Inflammatory macrophage treated with lipopolysaccharide for 4 hours (primary cell): Measurements from ENCODE around the gene PLA2G4C.

ENCODE experiments used
- DNase-seq: peaks from one replicate; pipeline ENCODE4 v3.0.0-alpha.2; 2020

Gene PLA2G4C

GRCh38 chr19:48110350-48110966, at the start of gene PLA2G4C:
Gene PLA2G4C (minus strand): TSS chr19:48110817. CDS start chr19:48106529, 4,288 bp downstream.
- DNase-seq = peak; percentile 96

GRCh38 chr19:48158210-48158790, 47.7 kb upstream of the PLA2G4C start:
- DNase-seq = no peak

- no peak for DNase-seq
Observed at GRCh38 chr19:48154003-48154402, 43.4 kb upstream of the PLA2G4C start.

- peak; percentile 51 for DNase-seq
Observed at GRCh38 chr19:48152551-48152950, 41.9 kb upstream of the PLA2G4C start.

- no peak for DNase-seq
Observed at GRCh38 chr19:48149430-48149829, 38.8 kb upstream of the PLA2G4C start.

GRCh38 chr19:48148576-48148975, 38.0 kb upstream of the PLA2G4C start:
- DNase-seq = no peak

- DNase-seq = no peak
Observed at GRCh38 chr19:48147597-48148175, 37.1 kb upstream of the PLA2G4C start.

GRCh38 chr19:48139053-48139452, 28.4 kb upstream of the PLA2G4C start:
- no peak for DNase-seq

- DNase-seq = no peak
Observed at GRCh38 chr19:48137411-48137810, 26.8 kb upstream of the PLA2G4C start.

GRCh38 chr19:48136547-48136946, 25.9 kb upstream of the PLA2G4C start:
- DNase-seq = no peak

- DNase-seq = peak; percentile 4
Observed at GRCh38 chr19:48135411-48135810, 24.8 kb upstream of the PLA2G4C start.

- DNase-seq = no peak
Observed at GRCh38 chr19:48133094-48133493, 22.5 kb upstream of the PLA2G4C start.

- no peak for DNase-seq
Observed at GRCh38 chr19:48127561-48127960, 16.9 kb upstream of the PLA2G4C start.

GRCh38 chr19:48123907-48124651, 13.5 kb upstream of the PLA2G4C start:
- peak; percentile 52 for DNase-seq

- DNase-seq = no peak
Observed at GRCh38 chr19:48122421-48122820, 11.8 kb upstream of the PLA2G4C start.

GRCh38 chr19:48121909-48122371, 11.3 kb upstream of the PLA2G4C start:
- DNase-seq = peak; percentile 22

GRCh38 chr19:48121066-48121465, 10.4 kb upstream of the PLA2G4C start:
- no peak for DNase-seq

- no peak for DNase-seq
Observed at GRCh38 chr19:48120505-48120904, 9.9 kb upstream of the PLA2G4C start.

GRCh38 chr19:48118131-48118517, 7.5 kb upstream of the PLA2G4C start:
- DNase-seq = peak; percentile 78

- peak; percentile 74 for DNase-seq
Observed at GRCh38 chr19:48117515-48118130, 7.0 kb upstream of the PLA2G4C start.

- DNase-seq = peak; percentile 35
Observed at GRCh38 chr19:48113190-48113917, 2.7 kb upstream of the PLA2G4C start.

GRCh38 chr19:48111280-48111679, 663 bp upstream of the PLA2G4C start:
- DNase-seq = no peak
